Esophagus muscularis mucosa (tissue), 4 donors: ENCODE results near the gene NF2. TPM values are rescaled to one million over a fixed set of nuclear protein-coding genes. Genes with fewer than 3 reads are reported as not detected.

Experiments used
- DNase-seq: peaks from one replicate; pipeline ENCODE4 v3.0.0-alpha.2; 2017; ENCODE audit errors: extremely low spot score
- H3K27ac ChIP-seq, 4 donors: fragments of 200-600 bp; sonication (generic); replicated peaks in 1 of 4; 1 replicate in 3 of 4; 2 replicates in 1 of 4; pipeline ENCODE4 v1.5.1; 2016 to 2019; ENCODE audit warnings: mild to moderate bottlenecking in 1 of 4
- H3K27me3 ChIP-seq, 4 donors: fragments of 200-600 bp; sonication (generic); one replicate each; pipeline versions ENCODE4 v1.5.1 to v1.6.0; 2016 to 2019
- H3K36me3 ChIP-seq, 4 donors: fragments of 200-600 bp; sonication (generic); one replicate each; pipeline ENCODE4 v1.5.1; 2016 to 2019
- H3K4me1 ChIP-seq, 4 donors: fragments of 200-600 bp; sonication (generic); one replicate each; pipeline ENCODE4 v1.5.1; 2016 to 2019
- H3K4me3 ChIP-seq, 4 donors: fragments of 200-600 bp; sonication (generic); 1 replicate in 2 of 4; 2 replicates in 2 of 4; pipeline ENCODE4 v1.5.1; 2016 to 2019; ENCODE audit warnings: mild to moderate bottlenecking in 4 of 4, moderate library complexity in 1 of 4
- H3K9me3 ChIP-seq, 4 donors: fragments of 200-600 bp; sonication (generic); 1 replicate in 3 of 4; 2 replicates in 1 of 4; pipeline ENCODE4 v1.5.1; 2016 to 2019
- CTCF ChIP-seq, 3 experiments: fragments of 200-600 bp in 2 of 3; fragments of 450-650 bp in 1 of 3; sonication (generic) in 2 of 3; IDR thresholded peaks; one replicate each; pipeline ENCODE4 v1.5.1; 2017 to 2019; ENCODE audit warnings: antibody characterized with exemption in 3 of 3, mild to moderate bottlenecking in 2 of 3, moderate library complexity in 1 of 3
- EP300 ChIP-seq: sonication (generic); formaldehyde crosslinking; IDR thresholded peaks from one replicate; pipeline ENCODE4 v1.6.1; 2017; ENCODE audit warnings: antibody characterized with exemption
- POLR2A ChIP-seq: fragments of 450-650 bp; IDR thresholded peaks from one replicate; pipeline ENCODE4 v1.6.1; 2017; ENCODE audit warnings: antibody characterized with exemption, moderate library complexity, mild to moderate bottlenecking, low read depth
- POLR2AphosphoS5 ChIP-seq, 2 donors: sonication (generic); formaldehyde crosslinking; IDR thresholded peaks; one replicate each; pipeline ENCODE4 v1.6.1; 2017; ENCODE audit warnings: antibody characterized with exemption in 2 of 2
- WGBS: methylation state at CpG from one replicate; pipeline ENCODE4 v1.1.5; 2018; 5-methylcytosine and 5-hydroxymethylcytosine counted together
- intact Hi-C: fragments of 100-400 bp; cut with DNase I; formaldehyde crosslinking; loops from one replicate; pipeline ENCODE4 v1.15.1; 2023
- total RNA-seq, 4 donors: library from RNA; depleted of rRNA; stranded (reverse); fragments of >200 nt; gene quantifications; one replicate each; pipeline versions ENCODE4 v1.1.0 to v1.2.1, GENCODE V29; 2016

Gene NF2
- total RNA-seq, 4 donors from 2014 or later, result 34.5 to 47.3 (median 42.0) TPM

GRCh38 chr22:29625090-29625825 lies 21.8 kb downstream of the NF2 start:
- Histone ChIP-seq H3K4me1 (peaks cover 32 to 74% (median 64%) of the 10 kb centered on the region in 4 donors), H3K36me3 (no peaks in the 10 kb centered on the region), H3K9me3 (no peaks in the 10 kb centered on the region), H3K27me3 (no peaks in the 10 kb centered on the region), H3K4me3 (no peak overlapping the region), H3K27ac (peak overlapping the region in 3 of 4 donors; percentile 14 to 40 (median 31))
- intact Hi-C loops, result no loop called here
- no peak for DNase-seq
- TF ChIP-seq EP300 (no peak), POLR2AphosphoS5 (IDR thresholded peaks at IDR 0.05) (peak in 1 of 2 donors; percentile 34), CTCF (IDR thresholded peaks at IDR 0.05) (peak; percentile 80 to 90 (median 82)), POLR2A (no peak)
- WGBS, result 74% methylated on average over 12 of the region's 12 CpGs

- Histone ChIP-seq H3K4me3 (no peak overlapping the region), H3K36me3 (no peaks in the 10 kb centered on the region), H3K27me3 (no peaks in the 10 kb centered on the region), H3K4me1 (peaks cover 38 to 73% (median 62%) of the 10 kb centered on the region in 4 donors), H3K9me3 (no peaks in the 10 kb centered on the region), H3K27ac (peak overlapping the region in 1 of 4 donors; percentile 8)
- no peak for DNase-seq
- TF ChIP-seq EP300 (no peak), POLR2A (no peak), POLR2AphosphoS5 (IDR thresholded peaks at IDR 0.05) (no peak), CTCF (IDR thresholded peaks at IDR 0.05) (no peak)
- 91% methylated on average over 3 of the region's 3 CpGs for WGBS
- intact Hi-C loops, result no loop called here
Measured at GRCh38 chr22:29626497-29627195, 23.2 kb downstream of the NF2 start.

- no peak overlapping the region for H3K4me3 ChIP-seq
- no peak for DNase-seq
- H3K4me1 ChIP-seq, result peaks cover 34 to 68% (median 57%) of the 10 kb centered on the region in 4 donors
- TF ChIP-seq POLR2AphosphoS5 (IDR thresholded peaks at IDR 0.05) (no peak), POLR2A (no peak), EP300 (no peak), CTCF (IDR thresholded peaks at IDR 0.05) (no peak)
- H3K27ac ChIP-seq, result no peak overlapping the region
- no peaks in the 10 kb centered on the region for H3K27me3 ChIP-seq
- intact Hi-C loops, result no loop called here
- H3K9me3 ChIP-seq, result no peaks in the 10 kb centered on the region
- WGBS, result 94% methylated on average over 3 of the region's 3 CpGs
- no peaks in the 10 kb centered on the region for H3K36me3 ChIP-seq
Measured at GRCh38 chr22:29627196-29627535, 23.7 kb downstream of the NF2 start.

GRCh38 chr22:29628996-29629902 lies 25.8 kb downstream of the NF2 start:
- WGBS, result 94% methylated on average over 10 of the region's 10 CpGs
- no peak overlapping the region for H3K4me3 ChIP-seq
- no peak overlapping the region for H3K27ac ChIP-seq
- TF ChIP-seq POLR2AphosphoS5 (IDR thresholded peaks at IDR 0.05) (no peak), EP300 (no peak), CTCF (IDR thresholded peaks at IDR 0.05) (no peak), POLR2A (no peak)
- no peaks in the 10 kb centered on the region for H3K9me3 ChIP-seq
- no peaks in the 10 kb centered on the region for H3K27me3 ChIP-seq
- no peak for DNase-seq
- intact Hi-C loops, result no loop called here
- peaks cover 17 to 60% (median 40%) of the 10 kb centered on the region in 4 donors for H3K4me1 ChIP-seq
- no peaks in the 10 kb centered on the region for H3K36me3 ChIP-seq
